HG03439 (cell line): ENCODE data around the gene ATG7.

ENCODE experiments used
- ATAC-seq: cut with Tn5 transposase; IDR thresholded peaks from one replicate; pipeline ENCODE4 v1.9.1; 2021; ENCODE audit warnings: mild to moderate bottlenecking, moderate library complexity; ENCODE audit not compliant: unreplicated experiment

Gene ATG7

GRCh38 chr3:11532931-11533391, 260.8 kb downstream of the ATG7 start:
- no peak for ATAC-seq

- no peak for ATAC-seq
Measured at GRCh38 chr3:11534011-11534792, 262.0 kb downstream of the ATG7 start.

- no peak for ATAC-seq
Measured at GRCh38 chr3:11534793-11535101, 262.6 kb downstream of the ATG7 start.

- ATAC-seq, result no peak
Measured at GRCh38 chr3:11535243-11535960, 263.2 kb downstream of the ATG7 start.

GRCh38 chr3:11536132-11536935, 264.1 kb downstream of the ATG7 start:
- ATAC-seq, result no peak

- ATAC-seq, result no peak
Measured at GRCh38 chr3:11536936-11537612, 264.9 kb downstream of the ATG7 start.

- no peak for ATAC-seq
Measured at GRCh38 chr3:11538581-11538980, 266.4 kb downstream of the ATG7 start.

GRCh38 chr3:11539218-11539617, 267.0 kb downstream of the ATG7 start:
- ATAC-seq, result no peak

GRCh38 chr3:11539677-11540076, 267.5 kb downstream of the ATG7 start:
- no peak for ATAC-seq

GRCh38 chr3:11541321-11542303, 269.4 kb downstream of the ATG7 start:
- ATAC-seq, result no peak

- no peak for ATAC-seq
Measured at GRCh38 chr3:11542551-11542950, 270.4 kb downstream of the ATG7 start.

- ATAC-seq, result no peak
Measured at GRCh38 chr3:11543141-11543947, 271.1 kb downstream of the ATG7 start.

- ATAC-seq, result no peak
Measured at GRCh38 chr3:11543948-11544387, 271.8 kb downstream of the ATG7 start.

GRCh38 chr3:11544412-11545181, 272.4 kb downstream of the ATG7 start:
- ATAC-seq, result no peak

- ATAC-seq, result no peak
Measured at GRCh38 chr3:11545186-11545851, 273.1 kb downstream of the ATG7 start.

- ATAC-seq, result no peak
Measured at GRCh38 chr3:11546657-11547302, 274.6 kb downstream of the ATG7 start.

GRCh38 chr3:11547498-11547897, 275.3 kb downstream of the ATG7 start:
- no peak for ATAC-seq
